Measurements from ENCODE around the gene IGFLR1. TPM values are rescaled to one million over a fixed set of nuclear protein-coding genes. Genes with fewer than 3 reads are reported as not detected.

The IGFLR1 gene
- total and polyA plus RNA-seq, 2 experiments from 2014 or later = 2.6 to 5.5 TPM

DNA sequence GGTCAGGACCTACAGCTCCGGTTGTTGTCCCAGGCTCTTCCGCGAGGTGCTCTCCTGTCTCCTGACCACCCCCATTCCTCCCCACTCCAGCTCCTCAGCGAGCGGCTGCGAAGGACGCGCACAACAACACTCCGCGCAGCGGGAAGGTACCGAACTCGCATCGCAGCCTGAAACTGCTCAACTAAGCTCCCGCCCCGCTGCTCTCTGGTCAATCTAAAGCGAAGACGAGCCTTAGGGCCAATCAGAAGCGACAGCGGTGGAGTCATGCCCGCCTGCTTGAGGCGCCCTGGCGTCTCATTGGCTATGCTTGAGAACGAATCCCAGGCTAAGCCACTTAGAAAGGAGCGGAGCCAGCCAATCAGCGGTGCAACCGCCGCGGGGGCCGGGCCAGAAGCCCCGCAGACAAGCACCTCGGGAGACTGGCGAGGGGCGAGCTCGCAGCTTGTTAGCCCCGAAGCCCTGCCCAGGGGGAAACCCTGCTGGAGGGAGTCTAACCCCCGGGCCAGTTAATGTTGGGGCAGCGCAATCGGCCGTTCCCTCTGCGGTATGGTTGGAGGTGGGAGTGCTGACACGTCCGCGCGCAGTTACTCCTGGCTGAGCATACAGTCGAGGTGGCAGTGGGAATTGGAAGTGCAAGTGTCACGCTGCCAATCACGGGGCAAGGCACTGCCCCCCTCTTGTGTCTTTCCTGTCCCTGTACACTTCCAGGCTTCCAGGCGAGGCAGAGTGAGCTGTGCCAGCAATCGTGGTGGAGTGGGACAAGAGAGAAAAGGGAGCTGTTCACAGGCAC, 39.8 kb downstream of the IGFLR1 start:
- H3K27ac ChIP-seq = peak overlapping the region; percentile 53
- H3K27me3 ChIP-seq = no peaks in the 10 kb centered on the region
- no peaks in the 10 kb centered on the region for H3K36me3 ChIP-seq

GRCh38 chr19:35696835-35697234, 45.4 kb downstream of the IGFLR1 start:
- H3K9me3 ChIP-seq (ENCODE audit: low read depth) = no peaks in the 10 kb centered on the region
- H3K36me3 ChIP-seq = no peaks in the 10 kb centered on the region
- H3K4me3 ChIP-seq = no peak overlapping the region
- no peak for TF ChIP-seq CTCF (IDR thresholded peaks at IDR 0.05; ENCODE audit: low read depth, low read length)
- no peak for DNase-seq (ENCODE audit: low read depth in 1 of 2, low spot score in 1 of 2)
- H3K4me1 ChIP-seq (ENCODE audit: low read depth) = no peaks in the 10 kb centered on the region
- no peak overlapping the region for H3K27ac ChIP-seq
- H3K27me3 ChIP-seq = no peaks in the 10 kb centered on the region

More for the DNA sequence above, 39.8 kb downstream of the IGFLR1 start:
- peak; percentile 97 to 98 for DNase-seq (ENCODE audit: low read depth in 1 of 2, low spot score in 1 of 2)
- no peak for TF ChIP-seq CTCF (IDR thresholded peaks at IDR 0.05; ENCODE audit: low read depth, low read length)
- H3K4me1 ChIP-seq (ENCODE audit: low read depth) = no peaks in the 10 kb centered on the region
- H3K4me3 ChIP-seq = peak overlapping the region; percentile 53
- no peaks in the 10 kb centered on the region for H3K9me3 ChIP-seq (ENCODE audit: low read depth)

DNA sequence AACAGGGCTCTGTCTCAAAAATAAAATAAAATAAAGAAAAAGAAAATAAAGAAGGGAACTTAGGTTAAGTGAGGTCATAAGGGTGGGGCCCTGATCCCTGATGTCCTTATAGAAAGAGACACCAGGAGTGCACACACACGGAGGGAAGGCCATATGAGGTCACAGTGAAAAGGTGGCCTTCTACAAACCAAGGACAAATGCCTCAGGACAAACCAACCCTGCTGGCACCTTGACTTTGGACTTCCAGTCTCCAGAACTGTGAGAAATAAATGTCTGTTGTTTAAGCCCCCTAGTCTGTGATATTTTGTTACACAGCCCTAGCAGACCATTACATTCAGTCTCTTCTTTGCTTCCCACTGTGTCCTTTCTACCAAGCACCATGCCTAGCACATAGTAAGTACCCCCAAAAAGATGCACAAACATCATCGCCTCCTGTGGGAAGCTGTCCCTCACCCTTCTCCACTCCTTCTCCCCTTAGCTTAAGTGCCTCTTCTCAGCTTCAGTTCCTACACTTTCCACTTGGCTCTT, 46.3 kb downstream of the IGFLR1 start:
- H3K4me1 ChIP-seq (ENCODE audit: low read depth) = no peaks in the 10 kb centered on the region
- no peak overlapping the region for H3K4me3 ChIP-seq
- no peak for DNase-seq (ENCODE audit: low read depth in 1 of 2, low spot score in 1 of 2)
- no peaks in the 10 kb centered on the region for H3K36me3 ChIP-seq
- TF ChIP-seq CTCF (IDR thresholded peaks at IDR 0.05; ENCODE audit: low read depth, low read length) = no peak
- H3K27ac ChIP-seq = no peak overlapping the region
- no peaks in the 10 kb centered on the region for H3K27me3 ChIP-seq
- no peaks in the 10 kb centered on the region for H3K9me3 ChIP-seq (ENCODE audit: low read depth)

DNA sequence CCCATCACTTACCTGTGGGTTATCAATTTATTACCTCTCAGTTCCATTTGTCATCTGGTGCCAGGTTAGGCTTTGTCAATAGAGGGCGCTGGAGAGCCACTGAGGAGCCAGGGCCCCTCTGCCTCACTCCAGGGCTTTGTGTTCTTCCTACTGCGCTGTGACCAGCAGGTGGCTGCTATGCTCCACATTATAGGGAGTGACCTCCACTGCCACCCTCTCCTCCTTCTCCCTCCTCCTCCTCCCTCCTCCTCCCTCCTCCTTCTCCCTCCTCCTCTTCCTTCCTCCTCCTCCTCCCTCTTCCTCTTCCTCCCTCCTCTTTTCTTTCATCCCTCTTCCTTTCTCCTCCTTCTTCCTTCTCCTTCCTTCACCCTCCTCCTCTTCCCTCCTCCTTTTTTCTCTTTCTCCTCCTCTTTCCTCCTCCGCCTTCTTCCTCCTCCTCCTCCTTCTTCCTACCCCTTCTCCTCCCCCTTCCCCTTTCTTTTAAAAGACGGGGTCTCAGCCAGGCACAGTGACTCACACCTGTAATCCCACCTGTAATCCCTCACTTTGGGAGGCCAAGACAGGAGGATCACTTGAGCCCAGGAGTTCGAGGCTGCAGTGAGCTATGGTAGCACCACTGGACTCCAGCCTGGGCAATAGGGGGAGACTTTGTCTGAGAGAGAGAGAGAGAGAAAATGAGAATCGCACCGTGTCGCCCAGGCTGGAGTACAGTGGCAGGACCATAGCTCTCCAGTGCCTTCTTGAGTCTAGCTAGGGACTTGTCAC, 48.2 kb downstream of the IGFLR1 start:
- Histone ChIP-seq H3K4me1 (ENCODE audit: low read depth) (no peaks in the 10 kb centered on the region), H3K27me3 (no peaks in the 10 kb centered on the region), H3K36me3 (no peaks in the 10 kb centered on the region), H3K9me3 (ENCODE audit: low read depth) (no peaks in the 10 kb centered on the region), H3K27ac (no peak overlapping the region), H3K4me3 (no peak overlapping the region)
- peak; percentile 88 to 93 for DNase-seq (ENCODE audit: low read depth in 1 of 2, low spot score in 1 of 2)
- TF ChIP-seq CTCF (IDR thresholded peaks at IDR 0.05; ENCODE audit: low read depth, low read length) = peak; percentile 99

DNA sequence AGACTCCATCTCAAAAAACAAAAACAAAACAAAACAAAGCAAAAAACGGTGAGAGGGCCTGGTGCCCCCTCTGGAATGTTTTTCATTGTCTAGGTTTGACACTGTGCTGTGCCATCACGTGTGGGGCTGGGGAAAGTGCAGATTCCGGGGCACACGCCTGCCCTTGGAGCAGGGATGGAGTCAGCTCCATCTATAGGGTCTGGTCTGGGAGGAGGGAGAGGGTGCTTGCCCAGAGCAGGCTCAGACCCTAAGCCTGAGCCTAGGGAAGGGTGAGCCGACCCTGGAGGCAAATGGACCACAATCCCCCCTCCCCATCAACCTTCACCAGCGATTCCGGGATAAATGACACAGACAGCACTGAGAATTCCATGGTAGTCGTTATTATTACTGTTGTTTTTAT, 48.8 kb downstream of the IGFLR1 start:
- no peak for DNase-seq (ENCODE audit: low read depth in 1 of 2, low spot score in 1 of 2)
- Histone ChIP-seq H3K4me3 (no peak overlapping the region), H3K4me1 (ENCODE audit: low read depth) (no peaks in the 10 kb centered on the region), H3K9me3 (ENCODE audit: low read depth) (no peaks in the 10 kb centered on the region), H3K27me3 (no peaks in the 10 kb centered on the region), H3K27ac (no peak overlapping the region), H3K36me3 (no peaks in the 10 kb centered on the region)
- TF ChIP-seq CTCF (IDR thresholded peaks at IDR 0.05; ENCODE audit: low read depth, low read length) = no peak

Measured in cardiac muscle cell (in vitro differentiated cells and primary cell).